GM12878 (cell line): ENCODE measurements around the gene MED13L. TPM values are rescaled to one million over a fixed set of nuclear protein-coding genes. Genes with fewer than 3 reads are reported as not detected.
A peak's percentile ranks its signal among the peaks of the same experiment; 100 is the strongest.

Source experiments
- CBX5 ChIP-seq: sonication (generic); IDR thresholded peaks from 2 replicates; pipeline ENCODE4 v1.6.1; 2016; ENCODE audit warnings: low read depth, moderate library complexity, mild to moderate bottlenecking, inconsistent platforms
- CTCF ChIP-seq, 3 experiments: IDR thresholded peaks in 2 of 3; conservative IDR thresholded peaks in 1 of 3; 2 replicates each; pipeline ENCODE4 v1.5.1; 2011; ENCODE audit warnings: low read depth in 3 of 3, low read length in 3 of 3, mild to moderate bottlenecking in 3 of 3, control low read depth in 2 of 3, moderate library complexity in 2 of 3, inconsistent platforms in 1 of 3, mixed read lengths in 1 of 3; ENCODE audit not compliant: control insufficient read depth in 2 of 3, insufficient read depth in 1 of 3; ENCODE audit errors: extremely low read depth in 1 of 3
- EGR1 ChIP-seq, 2 experiments: IDR thresholded peaks; 1 replicate in 1 of 2; 2 replicates in 1 of 2; pipeline ENCODE4 v1.6.1; 2011 to 2012; ENCODE audit warnings: low read depth in 2 of 2, low read length in 2 of 2, borderline replicate concordance in 1 of 2, mild to moderate bottlenecking in 1 of 2, moderate library complexity in 1 of 2
- ETV6 ChIP-seq, 2 experiments: fragments of 450-650 bp in 1 of 2; IDR thresholded peaks in 1 of 2; conservative IDR thresholded peaks in 1 of 2; 2 replicates each; pipeline ENCODE4 v1.6.1; 2014; ENCODE audit warnings: antibody characterized with exemption in 1 of 2, borderline replicate concordance in 1 of 2, low read depth in 1 of 2, mild to moderate bottlenecking in 1 of 2, moderate library complexity in 1 of 2
- FOXM1 ChIP-seq: IDR thresholded peaks from 2 replicates; pipeline ENCODE4 v1.6.1; 2012; ENCODE audit warnings: low read depth, mild to moderate bottlenecking, inconsistent platforms, low read length, moderate library complexity
- GABPA ChIP-seq: IDR thresholded peaks from 2 replicates; pipeline ENCODE4 v1.6.1; 2014; ENCODE audit warnings: antibody characterized with exemption, low read depth, mild to moderate bottlenecking, inconsistent platforms
- HSF1 ChIP-seq: fragments of 150-350 bp; IDR thresholded peaks from 2 replicates; pipeline ENCODE4 v1.6.1; 2014; ENCODE audit warnings: mild to moderate bottlenecking, low read depth, low read length
- IKZF1 ChIP-seq: fragments of 450-650 bp; conservative IDR thresholded peaks from 2 replicates; pipeline ENCODE4 v1.6.1; 2017; ENCODE audit warnings: antibody characterized with exemption, mild to moderate bottlenecking
- IRF4 ChIP-seq: IDR thresholded peaks from 2 replicates; pipeline ENCODE4 v1.6.1; 2011; ENCODE audit warnings: low read depth, low read length
- KDM1A ChIP-seq: fragments of 200-600 bp; sonication (generic); IDR thresholded peaks from 2 replicates; pipeline ENCODE4 v1.6.1; 2016; ENCODE audit warnings: borderline replicate concordance
- PAX5 ChIP-seq: IDR thresholded peaks from 2 replicates; pipeline ENCODE4 v1.6.1; 2011; ENCODE audit warnings: low read depth, low read length, borderline replicate concordance
- PML ChIP-seq: IDR thresholded peaks from 2 replicates; pipeline ENCODE4 v1.6.1; 2012; ENCODE audit warnings: low read length, inconsistent platforms
- POLR2AphosphoS5 ChIP-seq: IDR thresholded peaks from 2 replicates; pipeline ENCODE4 v1.6.1; 2011; ENCODE audit warnings: mild to moderate bottlenecking, low read length, inconsistent platforms
- PRDM15 ChIP-seq: fragments of 450-650 bp; formaldehyde crosslinking; IDR thresholded peaks from 2 replicates; pipeline ENCODE4 v1.4.0; 2020; ENCODE audit warnings: mild to moderate bottlenecking, moderate library complexity
- RFX5 ChIP-seq: IDR thresholded peaks from 2 replicates; pipeline ENCODE4 v1.6.1; 2011; ENCODE audit warnings: low read depth, low read length, improper control_type of control experiment
- RUNX3 ChIP-seq: IDR thresholded peaks from 2 replicates; pipeline ENCODE4 v1.6.1; 2012; ENCODE audit warnings: low read length, inconsistent platforms
- SIX5 ChIP-seq: IDR thresholded peaks from 2 replicates; pipeline ENCODE4 v1.6.1; 2011; ENCODE audit warnings: mild to moderate bottlenecking, low read depth, low read length, moderate library complexity; ENCODE audit not compliant: severe bottlenecking
- SKIL ChIP-seq: fragments of 450-650 bp; IDR thresholded peaks from 2 replicates; pipeline ENCODE4 v1.6.1; 2017; ENCODE audit warnings: mild to moderate bottlenecking, low read depth, inconsistent platforms; ENCODE audit not compliant: poor library complexity, severe bottlenecking
- SREBF1 ChIP-seq: IDR thresholded peaks from 2 replicates; pipeline ENCODE4 v1.6.1; 2012; ENCODE audit warnings: mild to moderate bottlenecking, low read length
- SREBF2 ChIP-seq: IDR thresholded peaks from 2 replicates; pipeline ENCODE4 v1.6.1; 2012; ENCODE audit warnings: mild to moderate bottlenecking, low read length
- SUPT20H ChIP-seq: IDR thresholded peaks from 2 replicates; pipeline ENCODE4 v1.6.1; 2011; ENCODE audit warnings: low read depth, mild to moderate bottlenecking, low read length, moderate library complexity, borderline replicate concordance; ENCODE audit not compliant: control insufficient read depth
- polyA plus RNA-seq, 11 experiments: library from polyadenylated mRNA; depleted of rRNA in 4 of 11; unstranded in 6 of 11; stranded (reverse) in 5 of 11; fragments of >200 nt; fragmentation: Nextera tagmentation in 4 of 11; fragmentation: Illumina TruSeq in 1 of 11; extraction: Ambion mirVana in 4 of 11; extraction: Trizol in 1 of 11; gene quantifications; 1 replicate in 1 of 11; 2 replicates in 10 of 11; pipeline versions ENCODE4 v1.2.1 to v1.2.3, GENCODE V29; 2011 to 2016; ENCODE audit warnings: inconsistent platforms in 2 of 11, missing spikeins in 2 of 11, low read depth in 1 of 11
- total RNA-seq, 4 experiments: library from RNA; depleted of rRNA in 3 of 4; stranded (reverse); fragments of >200 nt in 3 of 4; fragmentation: Illumina TruSeq in 1 of 4; extraction: Trizol in 1 of 4; gene quantifications; 2 replicates each; pipeline versions ENCODE4 v1.2.1 to v1.2.3, GENCODE V29; 2013 to 2021

MED13L gene
- total and polyA plus RNA-seq, 10 of the 15 experiments (the other 5 are each of a cell fraction or from before 2014, with no cell fraction given) = 3.7 to 30.1 (median 9.1) TPM

GRCh38 chr12:116194935-116195431 is 82.5 kb downstream of the MED13L start (continued):
- peak; percentile 11 to 54 (median 24); a peak in 3 of 6 replicates for TF ChIP-seq CTCF (IDR thresholded peaks at IDR 0.05 in 2 of 3, conservative IDR thresholded peaks at IDR 0.05 in 1 of 3; ENCODE audit: control insufficient read depth in 2 of 3, extremely low read depth in 1 of 3, insufficient read depth in 1 of 3, low read depth in 3 of 3, low read length in 3 of 3)
- TF ChIP-seq ETV6 (conservative IDR thresholded peaks at IDR 0.05 in 1 of 2, IDR thresholded peaks at IDR 0.05 in 1 of 2; ENCODE audit: borderline replicate concordance in 1 of 2, low read depth in 1 of 2) = peak in 1 of 2 experiments; percentile 78; a peak in 1 of 4 replicates
- TF ChIP-seq SREBF2 = no peak
- TF ChIP-seq RUNX3 = peak; percentile 97
- peak; percentile 83; the same call in 1 of the 2 replicates for TF ChIP-seq PAX5
- TF ChIP-seq PRDM15 (CRISPR knock-in tag) = no peak
- TF ChIP-seq PML = no peak; the same call in 1 of the 2 replicates
- no peak for TF ChIP-seq RFX5
- TF ChIP-seq CBX5 = peak; percentile 85; the same call in 1 of the 2 replicates
- peak; percentile 95 for TF ChIP-seq IKZF1
- no peak for TF ChIP-seq SUPT20H
- no peak for TF ChIP-seq KDM1A
- no peak for TF ChIP-seq SKIL
- no peak for TF ChIP-seq SREBF1
- no peak for TF ChIP-seq SIX5
- TF ChIP-seq POLR2AphosphoS5 = no peak
- TF ChIP-seq FOXM1 = peak; percentile 93
- peak; percentile 73 for TF ChIP-seq IRF4
- TF ChIP-seq HSF1 = no peak
- TF ChIP-seq GABPA = peak; percentile 37
- 0 out of 3 replicates have a peak, but pooled peaks of 1 of the 2 experiments have one; percentile 49 for TF ChIP-seq EGR1 (IDR thresholded peaks at IDR 0.05; ENCODE audit: borderline replicate concordance in 1 of 2, low read depth in 2 of 2, low read length in 2 of 2)
